K562 (cell line): ENCODE results near the gene PINK1. TPM values are rescaled to one million over a fixed set of nuclear protein-coding genes. Genes with fewer than 3 reads are reported as not detected.

Source experiments
- FOXP1 ChIP-seq: sonication (generic); formaldehyde crosslinking; IDR thresholded peaks from 2 replicates; pipeline ENCODE4 v1.8.0; 2022; ENCODE audit warnings: mild to moderate bottlenecking, missing genetic modification reagents
- GTF2E2 ChIP-seq: fragments of 200-800 bp; sonication (Bioruptor generic); IDR thresholded peaks from 2 replicates; pipeline ENCODE4 v1.6.1; 2016; ENCODE audit warnings: missing genetic modification characterization, missing compliant biosample characterization
- HDAC2 ChIP-seq: fragments of 450-650 bp; IDR thresholded peaks from 2 replicates; pipeline ENCODE4 v1.6.1; 2016; ENCODE audit warnings: mild to moderate bottlenecking
- HOXB6 ChIP-seq: fragments of 250-450 bp; sonication (Bioruptor Pico); IDR thresholded peaks from 2 replicates; pipeline ENCODE4 v1.5.1; 2022; ENCODE audit warnings: mild to moderate bottlenecking, borderline replicate concordance
- MECOM ChIP-seq: fragments of 250-450 bp; sonication (Bioruptor Pico); IDR thresholded peaks from 2 replicates; pipeline ENCODE4 v1.8.0; 2022; ENCODE audit warnings: inconsistent platforms
- PCBP1 ChIP-seq: fragments of 200-400 bp; formaldehyde crosslinking; IDR thresholded peaks from 2 replicates; pipeline ENCODE4 v1.6.1; 2018; ENCODE audit warnings: mild to moderate bottlenecking, low read depth, low read length; ENCODE audit not compliant: poor library complexity, severe bottlenecking
- TGIF2 ChIP-seq: sonication (generic); formaldehyde crosslinking; IDR thresholded peaks from 2 replicates; pipeline ENCODE4 v1.8.1; 2022; ENCODE audit warnings: mild to moderate bottlenecking, missing genetic modification reagents, moderate library complexity
- ZNF408 ChIP-seq: fragments of 250-450 bp; sonication (Bioruptor Pico); IDR thresholded peaks from 2 replicates; pipeline ENCODE4 v1.4.0; 2020; ENCODE audit warnings: low read depth, mild to moderate bottlenecking, moderate library complexity
- ZNF780A ChIP-seq: fragments of 250-450 bp; sonication (Bioruptor Pico); IDR thresholded peaks from 2 replicates; pipeline ENCODE4 v1.5.0; 2021; ENCODE audit warnings: mild to moderate bottlenecking
- polyA plus RNA-seq, 8 experiments: library from polyadenylated mRNA; depleted of rRNA in 4 of 8; stranded (reverse) in 5 of 8; unstranded in 3 of 8; fragments of >200 nt; fragmentation: Nextera tagmentation in 2 of 8; fragmentation: Illumina TruSeq in 1 of 8; extraction: Ambion mirVana in 2 of 8; extraction: Trizol in 1 of 8; gene quantifications; 2 replicates each; pipeline versions ENCODE4 v1.2.1 to v1.2.3, GENCODE V29; 2011 to 2014; ENCODE audit warnings: inconsistent platforms in 1 of 8, missing spikeins in 1 of 8
- total RNA-seq, 7 experiments: library from RNA; depleted of rRNA in 6 of 7; stranded (reverse); fragments of >200 nt in 6 of 7; fragmentation: Illumina TruSeq in 2 of 7; extraction: Trizol in 2 of 7; gene quantifications; 2 replicates each; pipeline versions ENCODE4 v1.2.1 to v1.2.3, GENCODE V29; 2011 to 2021; ENCODE audit warnings: low replicate concordance in 1 of 7
- TF ChIP-seq, protein P1 (sequence below): fragments of 450-650 bp; IDR thresholded peaks from 2 replicates; pipeline ENCODE4 v1.6.1; 2017; ENCODE audit warnings: mild to moderate bottlenecking, moderate library complexity
- TF ChIP-seq, protein P2 (sequence below): sonication (generic); formaldehyde crosslinking; IDR thresholded peaks from 2 replicates; pipeline ENCODE4 v1.8.1; 2022; ENCODE audit warnings: missing genetic modification reagents
- TF ChIP-seq, protein P3 (sequence below): fragments of 450-650 bp; IDR thresholded peaks from 2 replicates; pipeline ENCODE4 v1.6.1; 2016; ENCODE audit warnings: low read depth, mild to moderate bottlenecking, moderate library complexity

The PINK1 gene
- total and polyA plus RNA-seq, 9 of the 15 experiments (the other 6 are each of a cell fraction or from before 2014, with no cell fraction given): 1.5 to 11.3 (median 6.8) TPM

DNA sequence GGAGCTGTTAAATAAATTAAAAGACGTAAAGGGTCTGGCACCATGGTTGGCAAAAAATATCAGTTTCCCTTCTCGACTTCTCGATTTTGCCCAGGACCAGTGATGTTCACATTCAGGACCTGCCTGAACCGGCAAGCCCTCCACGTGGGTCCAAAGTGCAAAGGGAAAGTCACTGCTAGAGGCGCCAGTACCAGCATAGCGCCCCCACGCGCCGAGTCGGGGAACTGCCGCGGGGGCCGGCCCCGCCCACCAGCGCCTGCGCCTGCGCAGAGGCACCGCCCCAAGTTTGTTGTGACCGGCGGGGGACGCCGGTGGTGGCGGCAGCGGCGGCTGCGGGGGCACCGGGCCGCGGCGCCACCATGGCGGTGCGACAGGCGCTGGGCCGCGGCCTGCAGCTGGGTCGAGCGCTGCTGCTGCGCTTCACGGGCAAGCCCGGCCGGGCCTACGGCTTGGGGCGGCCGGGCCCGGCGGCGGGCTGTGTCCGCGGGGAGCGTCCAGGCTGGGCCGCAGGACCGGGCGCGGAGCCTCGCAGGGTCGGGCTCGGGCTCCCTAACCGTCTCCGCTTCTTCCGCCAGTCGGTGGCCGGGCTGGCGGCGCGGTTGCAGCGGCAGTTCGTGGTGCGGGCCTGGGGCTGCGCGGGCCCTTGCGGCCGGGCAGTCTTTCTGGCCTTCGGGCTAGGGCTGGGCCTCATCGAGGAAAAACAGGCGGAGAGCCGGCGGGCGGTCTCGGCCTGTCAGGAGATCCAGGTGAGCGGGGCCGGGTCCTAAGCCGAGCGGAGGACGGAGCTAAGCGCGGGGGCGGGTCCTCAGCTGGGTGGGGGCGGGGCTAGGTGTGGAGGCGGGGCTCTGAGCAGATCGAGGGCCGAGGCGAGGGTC, at the start of gene PINK1 (continued):
- TF ChIP-seq, protein P1, sequence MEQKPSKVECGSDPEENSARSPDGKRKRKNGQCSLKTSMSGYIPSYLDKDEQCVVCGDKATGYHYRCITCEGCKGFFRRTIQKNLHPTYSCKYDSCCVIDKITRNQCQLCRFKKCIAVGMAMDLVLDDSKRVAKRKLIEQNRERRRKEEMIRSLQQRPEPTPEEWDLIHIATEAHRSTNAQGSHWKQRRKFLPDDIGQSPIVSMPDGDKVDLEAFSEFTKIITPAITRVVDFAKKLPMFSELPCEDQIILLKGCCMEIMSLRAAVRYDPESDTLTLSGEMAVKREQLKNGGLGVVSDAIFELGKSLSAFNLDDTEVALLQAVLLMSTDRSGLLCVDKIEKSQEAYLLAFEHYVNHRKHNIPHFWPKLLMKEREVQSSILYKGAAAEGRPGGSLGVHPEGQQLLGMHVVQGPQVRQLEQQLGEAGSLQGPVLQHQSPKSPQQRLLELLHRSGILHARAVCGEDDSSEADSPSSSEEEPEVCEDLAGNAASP: no peak
- no peak for TF ChIP-seq ZNF408 (CRISPR knock-in tag)
- 0 out of 2 replicates have a peak, but pooled peaks have one; percentile 41 for TF ChIP-seq FOXP1 (CRISPR knock-in tag)
- TF ChIP-seq MECOM: no peak
- TF ChIP-seq HDAC2: 0 out of 2 replicates have a peak, but pooled peaks have one; percentile 51
- TF ChIP-seq ZNF780A (CRISPR knock-in tag): no peak
- no peak for TF ChIP-seq PCBP1
- TF ChIP-seq, protein P2, sequence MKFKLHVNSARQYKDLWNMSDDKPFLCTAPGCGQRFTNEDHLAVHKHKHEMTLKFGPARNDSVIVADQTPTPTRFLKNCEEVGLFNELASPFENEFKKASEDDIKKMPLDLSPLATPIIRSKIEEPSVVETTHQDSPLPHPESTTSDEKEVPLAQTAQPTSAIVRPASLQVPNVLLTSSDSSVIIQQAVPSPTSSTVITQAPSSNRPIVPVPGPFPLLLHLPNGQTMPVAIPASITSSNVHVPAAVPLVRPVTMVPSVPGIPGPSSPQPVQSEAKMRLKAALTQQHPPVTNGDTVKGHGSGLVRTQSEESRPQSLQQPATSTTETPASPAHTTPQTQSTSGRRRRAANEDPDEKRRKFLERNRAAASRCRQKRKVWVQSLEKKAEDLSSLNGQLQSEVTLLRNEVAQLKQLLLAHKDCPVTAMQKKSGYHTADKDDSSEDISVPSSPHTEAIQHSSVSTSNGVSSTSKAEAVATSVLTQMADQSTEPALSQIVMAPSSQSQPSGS (CRISPR knock-in tag): 0 out of 2 replicates have a peak, but pooled peaks have one; percentile 42
- TF ChIP-seq, protein P3, sequence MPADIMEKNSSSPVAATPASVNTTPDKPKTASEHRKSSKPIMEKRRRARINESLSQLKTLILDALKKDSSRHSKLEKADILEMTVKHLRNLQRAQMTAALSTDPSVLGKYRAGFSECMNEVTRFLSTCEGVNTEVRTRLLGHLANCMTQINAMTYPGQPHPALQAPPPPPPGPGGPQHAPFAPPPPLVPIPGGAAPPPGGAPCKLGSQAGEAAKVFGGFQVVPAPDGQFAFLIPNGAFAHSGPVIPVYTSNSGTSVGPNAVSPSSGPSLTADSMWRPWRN: no peak
- no peak for TF ChIP-seq TGIF2 (CRISPR knock-in tag)
- TF ChIP-seq GTF2E2 (tag): no peak
- no peak for TF ChIP-seq HOXB6 (CRISPR knock-in tag)
